Fibroblast of skin of back (primary cell): ENCODE data around the gene VPS8.

Experiments used
- DNase-seq: peaks from one replicate; pipeline ENCODE4 v3.0.0-alpha.2; 2013

Gene VPS8

DNA sequence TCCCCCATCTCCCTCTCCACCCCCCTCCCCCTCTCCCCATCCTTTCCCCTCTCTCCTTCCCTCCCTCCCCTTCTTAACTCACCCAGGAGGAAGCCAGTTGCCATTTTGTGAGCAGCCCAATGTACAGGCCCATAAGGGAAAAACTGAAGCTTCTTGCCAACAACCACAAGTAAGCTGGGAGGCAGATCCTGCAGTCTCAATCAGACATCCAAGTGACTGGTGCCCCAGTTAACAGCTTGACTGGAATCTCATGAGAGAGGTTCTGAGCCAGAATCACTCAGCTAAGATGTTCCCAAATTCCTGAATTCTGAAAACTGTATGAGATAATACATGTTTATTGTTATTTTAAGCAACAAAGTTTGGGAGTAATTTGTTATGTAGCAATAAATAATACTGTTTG lies 250.2 kb downstream of the VPS8 start:
- no peak for DNase-seq

DNA sequence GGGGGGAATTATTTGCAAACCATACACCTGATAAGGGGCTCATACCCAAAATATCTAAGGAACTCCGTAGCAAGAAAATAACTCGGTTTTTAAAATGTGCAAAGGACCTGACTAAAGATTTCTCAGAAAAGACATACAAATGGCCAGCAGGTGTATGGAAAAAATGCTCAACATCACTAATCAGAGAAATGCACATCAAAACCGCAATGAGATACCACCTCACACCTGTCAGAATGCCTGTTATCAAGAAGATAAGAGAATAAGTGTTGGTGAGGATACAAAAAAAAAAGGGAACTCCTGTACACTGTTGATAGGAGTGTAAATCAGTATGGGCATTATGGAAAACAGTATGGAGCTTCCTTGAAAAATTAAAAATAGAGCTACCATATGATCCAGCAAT lies 251.5 kb downstream of the VPS8 start:
- DNase-seq = no peak

DNA sequence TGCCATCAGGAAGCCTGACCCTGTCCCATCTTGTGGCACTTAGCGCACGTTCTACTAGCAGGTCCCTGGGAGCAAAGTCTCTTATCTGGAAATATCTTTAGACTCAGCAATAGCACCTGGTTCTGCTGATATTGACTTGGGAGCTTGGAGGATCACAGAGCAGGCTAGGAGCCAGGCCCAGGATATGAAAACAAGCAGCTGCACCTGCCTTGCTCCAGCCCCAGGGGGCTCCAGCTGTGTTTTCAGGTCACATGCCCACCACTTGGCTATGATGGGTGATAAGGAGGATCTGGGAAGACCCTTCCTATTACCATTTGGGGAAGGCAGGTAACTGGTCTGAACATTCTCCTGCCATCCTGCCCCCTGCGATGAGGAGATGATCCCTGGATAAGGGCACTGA lies 253.1 kb downstream of the VPS8 start:
- DNase-seq = no peak

DNA sequence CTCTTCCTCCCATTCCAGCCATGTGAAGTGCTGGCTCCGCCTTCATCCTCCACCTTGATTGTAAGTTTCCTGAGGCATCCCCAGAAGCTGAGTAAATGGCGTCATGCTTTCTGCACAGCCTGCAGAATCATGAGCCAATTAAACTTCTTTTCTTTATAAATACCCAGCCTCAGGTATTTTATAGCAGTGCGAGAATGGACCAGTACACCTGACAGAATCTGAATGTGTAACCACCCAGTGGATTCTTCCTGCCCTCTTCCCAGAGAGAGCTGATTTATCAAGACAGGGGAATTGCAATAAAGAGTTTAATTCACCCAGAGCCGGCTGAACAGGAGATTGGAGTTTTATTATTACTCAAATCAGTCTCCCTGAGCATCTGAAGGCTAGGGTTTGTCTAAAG lies 254.3 kb downstream of the VPS8 start:
- DNase-seq = no peak

DNA sequence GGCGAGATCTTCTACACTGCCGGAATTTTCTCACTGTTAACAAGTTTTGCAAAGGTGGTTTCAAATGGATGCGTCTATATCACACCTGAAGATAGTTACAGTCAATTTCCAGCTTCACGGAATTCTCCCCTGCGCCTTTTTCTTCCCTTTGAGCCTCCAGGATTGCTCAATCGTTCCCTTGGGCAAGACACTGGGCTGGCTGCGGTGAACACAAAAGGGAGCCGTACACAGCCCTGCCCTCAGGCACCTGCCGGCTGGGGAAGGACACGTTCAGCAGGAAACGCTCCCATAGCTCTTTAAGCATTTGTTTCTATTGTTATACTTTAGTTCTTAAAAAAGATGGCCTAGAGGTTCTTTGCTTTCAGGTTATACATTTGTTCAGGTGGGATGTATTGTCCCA lies 255.2 kb downstream of the VPS8 start:
- DNase-seq = no peak

DNA sequence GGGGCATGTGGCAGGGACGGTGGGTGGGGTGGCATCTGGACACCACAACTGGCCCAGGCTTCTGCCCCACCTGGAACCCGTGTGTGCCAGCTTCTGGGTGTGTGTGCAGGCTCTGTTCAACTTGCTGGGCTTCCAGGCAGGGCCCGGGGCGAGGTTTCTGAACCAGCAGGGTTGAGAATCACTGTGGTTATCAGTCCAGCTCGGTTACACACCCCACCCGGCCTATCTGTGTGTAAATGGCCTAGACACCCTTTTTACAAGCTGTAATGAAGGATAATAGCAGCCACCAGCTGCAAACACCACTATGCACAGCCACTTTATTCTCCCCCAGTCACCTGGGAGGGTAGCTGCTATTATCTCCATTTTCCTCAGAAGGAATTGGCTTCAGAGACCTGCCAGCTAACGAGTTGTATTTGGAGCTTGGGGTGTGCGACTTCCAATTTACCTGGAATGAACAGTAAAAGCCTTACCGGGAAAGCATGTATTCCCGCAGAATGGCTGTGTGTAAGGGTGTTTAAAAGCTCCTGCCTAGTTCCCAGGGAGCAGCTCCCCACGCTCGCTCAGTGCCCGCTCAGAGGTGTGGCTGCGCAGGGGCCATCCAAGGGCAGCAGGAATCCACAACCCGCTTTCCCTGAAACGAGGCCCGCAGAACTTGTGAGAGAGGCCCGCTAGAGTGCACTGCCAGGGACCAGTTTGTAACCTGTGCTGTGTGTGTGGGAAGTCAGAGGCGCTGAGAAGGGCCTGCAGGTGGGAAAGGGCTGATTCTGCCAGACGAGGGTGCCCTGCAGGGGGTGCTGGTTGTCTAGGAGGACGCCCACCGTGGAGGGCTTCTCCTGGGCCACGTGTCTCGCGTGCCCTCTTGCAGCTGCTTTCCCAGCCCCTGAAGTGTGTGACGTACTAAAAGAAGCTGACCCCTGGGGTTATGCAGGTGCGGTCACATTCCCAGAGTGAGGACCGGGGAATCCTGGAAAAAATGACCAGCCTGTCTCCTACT lies 257.4 kb downstream of the VPS8 start:
- no peak for DNase-seq

DNA sequence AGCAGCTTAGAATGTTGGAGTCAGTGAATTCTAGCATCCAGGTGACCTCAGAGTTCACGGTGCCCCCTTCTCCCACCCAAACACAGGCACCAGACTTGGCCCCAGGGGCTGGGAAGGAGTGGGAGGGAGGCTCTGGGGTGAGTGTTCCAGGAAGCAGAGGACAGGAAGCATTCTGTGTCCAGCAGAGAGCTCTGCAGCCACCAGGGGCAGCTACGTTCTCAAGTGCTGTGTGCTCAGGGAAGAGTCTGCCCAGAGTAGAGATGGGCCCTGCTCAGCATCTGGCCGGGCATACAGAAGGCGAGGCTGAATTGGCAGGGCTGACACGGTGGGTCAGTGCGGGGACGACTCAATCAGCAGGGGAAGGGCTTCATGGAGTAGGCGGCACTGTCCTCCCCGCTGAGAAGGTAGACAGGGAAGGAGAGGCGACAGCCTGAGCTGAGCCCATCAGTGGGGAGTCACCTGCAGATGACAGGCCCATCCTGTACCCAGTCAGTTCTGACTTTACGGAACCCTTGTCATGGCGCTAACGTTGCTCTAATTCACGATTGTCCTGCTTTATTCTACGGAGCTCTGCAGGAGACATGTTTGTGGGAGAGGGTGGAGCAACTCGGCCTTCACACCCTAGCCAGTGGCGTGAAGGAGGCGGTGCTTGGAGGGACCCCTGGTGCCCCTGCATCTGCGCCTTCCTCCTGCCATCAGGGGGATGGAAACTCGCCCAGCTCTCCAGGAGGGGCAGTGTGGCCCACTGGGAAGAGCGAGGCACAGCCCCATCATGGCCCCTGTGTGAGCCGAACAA lies 258.7 kb downstream of the VPS8 start:
- peak; percentile 40 for DNase-seq

DNA sequence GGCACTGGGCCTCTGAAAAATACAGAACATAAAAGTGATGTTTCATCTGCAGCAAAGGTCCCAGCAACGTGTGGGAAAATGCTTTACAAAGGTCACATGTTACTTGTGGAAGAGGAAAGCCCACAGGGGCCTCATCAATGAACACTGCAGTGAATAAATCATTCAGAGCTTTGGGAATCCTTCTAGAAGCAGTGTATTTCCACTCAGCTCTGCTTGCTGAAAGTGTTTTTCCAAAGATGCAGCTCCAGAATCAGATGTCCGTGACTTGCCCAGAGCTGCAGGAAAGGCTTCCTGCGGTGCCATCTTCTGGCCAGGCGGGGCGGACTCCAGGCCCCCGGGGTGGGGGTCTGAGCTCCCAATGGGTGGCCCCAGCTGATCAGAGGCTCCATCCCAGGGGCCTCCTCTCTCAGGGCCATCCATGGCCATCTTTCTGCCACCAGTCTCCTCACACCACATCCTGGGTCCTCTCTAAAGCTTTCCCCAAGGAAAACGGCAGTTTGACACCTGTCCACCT lies 259.4 kb downstream of the VPS8 start:
- DNase-seq = no peak

DNA sequence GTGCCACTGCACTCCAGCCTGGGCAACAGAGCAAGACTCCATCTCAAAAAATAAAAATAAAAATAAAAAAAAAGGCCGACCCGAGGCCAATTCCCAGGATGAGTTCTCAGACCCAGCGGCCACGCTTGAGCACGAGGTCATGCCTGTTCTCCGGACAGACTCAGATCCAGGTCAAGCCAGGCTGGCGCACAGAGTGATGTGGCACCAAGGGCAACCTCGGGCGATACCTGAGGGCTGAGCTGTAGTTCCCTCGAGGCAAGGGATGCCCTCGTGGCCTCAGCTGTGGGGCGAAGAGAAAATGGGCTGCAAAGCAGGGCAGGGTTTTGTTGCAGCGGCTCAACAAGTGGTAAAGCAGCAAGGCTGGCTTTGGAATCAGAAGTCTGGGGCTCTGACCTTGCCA lies 263.6 kb downstream of the VPS8 start:
- DNase-seq = no peak

DNA sequence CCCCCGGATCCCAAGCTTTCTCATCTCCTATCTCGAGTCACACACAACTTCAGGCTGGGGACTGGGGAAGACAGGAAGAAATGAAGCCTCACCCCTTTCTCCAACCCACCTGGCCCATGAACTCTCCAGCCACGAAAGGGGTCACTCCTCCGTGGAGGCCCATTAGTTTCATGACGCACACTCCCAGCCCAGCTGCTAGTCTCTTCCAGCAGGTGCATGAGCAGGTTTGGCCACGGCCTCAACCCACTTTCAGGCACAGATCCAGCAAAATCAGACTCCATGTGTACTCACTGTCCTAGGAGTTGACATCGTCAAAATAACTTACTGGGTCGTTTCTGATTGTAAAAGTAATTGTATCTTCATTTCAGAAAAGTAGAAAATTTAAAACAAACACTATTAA lies 264.3 kb downstream of the VPS8 start:
- no peak for DNase-seq

DNA sequence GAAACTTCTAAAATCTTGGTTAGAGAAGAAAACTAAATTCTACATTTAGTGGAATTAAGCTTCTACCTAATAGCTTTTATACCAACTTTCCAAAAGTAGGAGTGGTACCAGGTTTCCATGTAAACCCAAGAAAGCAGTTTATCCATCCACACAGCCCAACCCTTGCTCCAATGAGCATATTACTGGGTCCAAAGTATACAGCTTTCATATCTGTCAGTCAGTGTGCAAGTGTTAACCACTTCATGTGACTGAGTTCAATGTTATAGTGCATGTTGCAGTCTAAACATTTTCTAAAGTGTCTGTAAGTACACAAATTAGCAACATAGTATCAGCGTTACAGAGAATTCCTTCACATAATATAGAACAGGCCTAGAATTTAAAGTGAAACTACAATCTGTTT lies 267.7 kb downstream of the VPS8 start:
- DNase-seq = no peak

DNA sequence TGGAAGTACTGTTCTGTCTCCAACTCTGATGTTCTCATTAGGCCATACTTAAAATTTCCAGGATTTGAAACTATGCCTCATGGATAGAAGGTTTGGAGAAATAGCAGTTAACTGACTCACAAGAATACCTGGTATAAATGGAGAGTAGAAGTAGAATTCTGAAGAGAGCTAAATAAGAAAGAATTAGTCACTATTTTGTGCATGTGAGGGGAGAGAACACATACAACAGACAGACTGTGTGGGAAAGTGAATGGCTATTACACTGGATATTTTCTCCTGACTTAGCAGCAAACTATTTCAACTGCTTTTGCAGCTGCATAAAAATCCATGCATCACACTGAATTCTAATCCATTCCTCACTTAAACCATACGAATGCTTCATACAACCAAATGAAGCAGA lies 269.6 kb downstream of the VPS8 start:
- no peak for DNase-seq

DNA sequence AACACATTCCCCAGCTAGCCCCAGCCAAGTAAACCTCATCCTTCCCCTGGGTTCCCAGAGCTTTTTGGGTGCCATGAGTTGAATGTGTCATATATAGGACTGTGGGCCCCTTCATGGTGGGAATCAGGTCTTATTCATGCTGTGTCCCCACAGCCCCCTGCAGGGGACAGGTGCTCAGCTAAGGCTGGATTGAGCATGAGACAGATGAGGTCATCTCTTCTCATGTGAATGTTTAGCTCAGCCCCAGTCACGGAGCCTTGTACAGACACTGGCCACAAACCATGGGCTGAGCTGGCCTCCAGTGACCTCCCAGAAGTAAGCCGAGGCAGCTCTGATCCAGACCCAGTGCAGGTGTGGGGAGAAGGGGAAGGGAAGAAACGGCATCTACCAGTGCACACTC lies 270.2 kb downstream of the VPS8 start:
- DNase-seq = no peak

DNA sequence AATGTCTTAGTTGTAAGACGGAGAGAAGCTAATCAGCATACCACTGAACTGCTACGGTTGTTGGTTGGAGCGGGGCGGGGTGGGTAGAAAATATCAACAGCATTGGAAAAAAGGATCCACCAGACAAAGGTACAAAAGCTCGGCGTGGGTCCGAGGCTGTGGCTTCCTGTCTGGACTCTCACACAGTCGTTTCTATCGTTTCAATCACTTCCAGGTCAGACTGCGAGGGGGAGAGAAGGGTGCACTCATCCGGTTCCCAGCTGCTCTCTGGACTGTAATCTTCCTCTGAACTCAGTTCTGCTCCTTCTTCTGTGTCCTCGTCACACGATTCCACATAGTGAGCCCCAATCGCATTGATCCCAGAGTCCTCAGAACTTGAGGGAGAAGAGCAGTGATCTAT lies 270.9 kb downstream of the VPS8 start:
- DNase-seq = no peak

DNA sequence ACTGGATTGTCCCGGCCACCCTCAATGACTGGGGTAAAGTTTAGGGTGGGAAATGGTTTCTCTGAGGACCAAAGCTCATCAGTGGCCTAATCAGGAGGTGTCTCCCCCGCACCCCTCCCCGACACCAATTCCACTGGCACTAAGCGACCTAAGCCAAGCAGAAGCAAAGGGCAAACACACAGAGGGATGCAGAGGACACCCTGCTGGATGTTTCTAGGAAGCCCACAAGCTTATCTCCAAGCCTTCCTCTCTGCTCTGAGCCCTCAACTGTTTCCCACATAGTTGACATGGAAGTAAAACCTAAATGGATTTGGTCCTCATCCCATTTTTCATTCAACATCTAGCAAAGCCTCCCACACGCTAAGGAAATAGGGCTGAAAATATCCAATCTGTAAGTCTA lies 272.4 kb downstream of the VPS8 start:
- no peak for DNase-seq

DNA sequence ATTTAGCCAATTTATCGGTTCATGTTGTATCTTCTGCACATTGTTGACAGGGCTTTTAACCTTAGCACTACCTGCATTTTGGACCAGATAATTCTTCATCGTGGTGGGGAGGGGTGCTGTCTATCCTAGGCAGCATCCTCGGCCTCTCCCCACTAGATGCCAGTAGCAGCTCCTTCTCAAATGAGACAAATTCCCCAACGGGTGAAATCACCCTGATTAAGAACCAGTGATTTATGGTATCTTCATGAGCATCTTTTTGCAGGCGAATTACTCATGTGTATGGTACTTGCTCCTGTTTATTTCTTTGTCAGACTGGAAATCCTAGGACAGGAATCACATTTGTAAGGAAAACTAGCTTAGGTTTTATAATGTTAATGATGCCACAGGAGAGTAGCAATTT lies 272.9 kb downstream of the VPS8 start:
- peak; percentile 63 for DNase-seq

DNA sequence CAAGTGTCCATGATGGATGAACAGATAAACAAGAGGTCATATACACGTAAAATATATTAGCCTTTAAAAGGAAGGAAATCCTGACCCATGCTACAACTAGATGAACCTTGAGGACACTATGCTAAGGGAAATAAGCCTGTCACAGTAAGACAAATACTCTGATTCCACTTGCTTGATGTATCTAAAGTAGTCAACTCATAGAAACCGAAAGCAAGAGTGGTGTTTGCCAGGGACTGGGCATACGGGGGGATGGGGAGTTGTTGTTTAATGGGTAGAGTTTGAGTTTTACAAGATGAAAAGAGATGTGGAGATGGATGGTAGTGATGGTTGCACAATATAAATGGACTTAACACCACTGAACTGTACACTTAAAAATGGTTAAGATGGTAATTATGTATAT lies 275.5 kb downstream of the VPS8 start:
- no peak for DNase-seq

DNA sequence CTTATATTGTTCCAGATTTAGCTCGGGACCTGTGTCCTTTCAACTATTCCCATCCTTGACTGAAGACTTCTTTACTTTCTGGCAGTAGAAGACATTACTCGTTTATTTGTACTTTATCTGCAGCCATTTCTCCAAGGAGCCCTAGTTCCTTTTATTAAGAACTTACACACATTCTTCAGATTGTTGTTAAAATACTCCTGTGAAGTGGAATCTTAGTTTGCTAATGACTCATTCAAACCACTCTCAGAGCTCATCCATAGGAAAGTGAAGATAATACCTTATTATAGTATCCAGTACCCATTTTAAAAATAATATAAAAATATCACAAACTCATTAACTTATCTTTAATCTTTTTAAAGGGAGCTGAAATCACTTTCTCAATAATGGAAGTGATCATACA lies 277.4 kb downstream of the VPS8 start:
- peak; percentile 73 for DNase-seq

DNA sequence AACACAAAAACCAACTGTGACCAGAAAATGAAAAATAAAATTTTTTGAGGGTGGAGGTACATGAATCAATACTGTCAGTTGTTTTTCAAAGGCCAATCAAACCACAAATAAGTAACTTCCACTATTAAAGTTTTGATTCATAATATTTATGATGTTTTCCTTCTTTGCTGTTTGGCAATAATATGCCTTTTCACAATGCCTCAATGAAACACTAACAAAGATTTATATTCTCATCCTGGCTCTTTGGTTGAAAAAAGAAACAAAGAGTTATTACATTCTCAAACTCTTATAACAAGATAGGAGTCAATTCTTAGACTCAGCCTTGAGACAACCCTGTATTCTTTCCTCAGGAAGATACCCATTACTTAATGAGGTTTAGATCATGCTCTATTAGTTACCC lies 277.8 kb downstream of the VPS8 start:
- DNase-seq = no peak

DNA sequence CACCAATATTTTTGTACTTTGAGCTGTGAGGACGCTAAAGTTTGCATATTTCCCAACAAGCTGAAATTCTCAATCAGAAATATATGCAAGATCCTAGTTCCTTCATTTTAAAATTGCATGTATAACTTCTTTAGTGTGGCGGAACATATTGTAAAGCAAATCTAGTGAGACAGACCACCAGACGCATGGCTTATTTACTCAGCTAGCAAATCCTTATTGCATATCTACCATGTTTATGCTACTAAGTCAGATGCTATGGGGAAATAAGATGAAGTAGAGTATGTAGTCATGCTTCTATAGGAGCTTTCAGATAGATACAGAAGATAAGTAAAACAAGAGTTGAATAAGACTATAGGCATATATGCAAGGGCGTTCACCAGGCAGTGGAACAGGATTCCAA lies 278.8 kb downstream of the VPS8 start:
- DNase-seq = no peak

DNA sequence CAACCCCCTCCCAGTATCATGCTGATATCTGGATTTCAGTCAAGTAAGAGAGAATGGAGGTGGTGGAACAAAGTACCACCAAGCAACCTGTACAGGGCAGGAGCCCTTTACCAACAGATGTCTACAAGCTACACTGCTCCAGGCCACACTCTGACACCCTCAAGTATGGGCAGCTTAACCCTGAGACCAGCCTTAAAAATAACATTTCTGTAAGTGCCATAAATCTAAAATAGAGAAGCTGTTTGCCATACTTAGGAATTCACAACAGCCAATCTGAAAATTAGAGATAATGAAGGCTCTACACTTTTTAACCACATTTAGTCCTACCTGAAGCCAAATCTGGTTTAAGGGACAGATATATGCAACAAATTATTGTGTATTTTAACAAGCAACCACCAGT lies 281.1 kb downstream of the VPS8 start:
- no peak for DNase-seq

DNA sequence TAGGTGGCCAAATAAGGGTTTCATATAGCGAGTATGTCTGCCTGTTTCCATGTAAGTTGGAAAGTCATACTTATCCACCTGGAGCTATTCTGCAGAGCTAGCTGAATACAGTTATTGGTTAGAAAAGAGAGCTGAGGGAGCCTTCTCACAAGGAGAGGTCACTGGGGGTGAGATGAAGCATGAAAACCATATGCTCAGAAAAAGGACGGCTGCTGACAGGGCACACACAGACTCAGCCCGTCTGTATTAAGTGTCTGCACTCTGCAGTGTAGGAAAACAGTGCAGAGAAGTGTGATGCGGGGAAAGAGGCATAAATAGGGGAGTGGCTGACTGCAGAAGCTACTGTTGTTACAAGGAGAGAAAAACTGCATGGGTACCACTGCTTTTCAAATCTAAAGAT lies 282.7 kb downstream of the VPS8 start:
- DNase-seq = no peak
